ENCODE measurements around the gene USP28. TPM values are rescaled to one million over a fixed set of nuclear protein-coding genes. Genes with fewer than 3 reads are reported as not detected.
A peak's percentile ranks its signal among the peaks of the same experiment; 100 is the strongest.

Gene USP28
- total RNA-seq, 1 donor from 2014 or later: 12.3 TPM

- TF ChIP-seq, protein P1, sequence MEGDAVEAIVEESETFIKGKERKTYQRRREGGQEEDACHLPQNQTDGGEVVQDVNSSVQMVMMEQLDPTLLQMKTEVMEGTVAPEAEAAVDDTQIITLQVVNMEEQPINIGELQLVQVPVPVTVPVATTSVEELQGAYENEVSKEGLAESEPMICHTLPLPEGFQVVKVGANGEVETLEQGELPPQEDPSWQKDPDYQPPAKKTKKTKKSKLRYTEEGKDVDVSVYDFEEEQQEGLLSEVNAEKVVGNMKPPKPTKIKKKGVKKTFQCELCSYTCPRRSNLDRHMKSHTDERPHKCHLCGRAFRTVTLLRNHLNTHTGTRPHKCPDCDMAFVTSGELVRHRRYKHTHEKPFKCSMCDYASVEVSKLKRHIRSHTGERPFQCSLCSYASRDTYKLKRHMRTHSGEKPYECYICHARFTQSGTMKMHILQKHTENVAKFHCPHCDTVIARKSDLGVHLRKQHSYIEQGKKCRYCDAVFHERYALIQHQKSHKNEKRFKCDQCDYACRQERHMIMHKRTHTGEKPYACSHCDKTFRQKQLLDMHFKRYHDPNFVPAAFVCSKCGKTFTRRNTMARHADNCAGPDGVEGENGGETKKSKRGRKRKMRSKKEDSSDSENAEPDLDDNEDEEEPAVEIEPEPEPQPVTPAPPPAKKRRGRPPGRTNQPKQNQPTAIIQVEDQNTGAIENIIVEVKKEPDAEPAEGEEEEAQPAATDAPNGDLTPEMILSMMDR (IDR thresholded peaks at IDR 0.05): no peak
- TF ChIP-seq POLR2A (IDR thresholded peaks at IDR 0.05): no peak
- TF ChIP-seq POLR2AphosphoS5 (IDR thresholded peaks at IDR 0.05; ENCODE audit: insufficient read depth in 1 of 2, low read depth in 1 of 2): no peak
- Histone ChIP-seq H3K27ac (no peak overlapping the region), H3K4me3 (no peak overlapping the region), H3K9me3 (no peaks in the 10 kb centered on the region), H3K36me3 (no peaks in the 10 kb centered on the region), H3K27me3 (no peaks in the 10 kb centered on the region), H3K4me1 (no peaks in the 10 kb centered on the region)
- intact Hi-C loops (cut with DNase I): no loop called here
- DNase-seq (ENCODE audit: extremely low spot score in 2 of 2): no peak
Measured at GRCh38 chr11:113901141-113901540, 25.8 kb upstream of the USP28 start.

DNA sequence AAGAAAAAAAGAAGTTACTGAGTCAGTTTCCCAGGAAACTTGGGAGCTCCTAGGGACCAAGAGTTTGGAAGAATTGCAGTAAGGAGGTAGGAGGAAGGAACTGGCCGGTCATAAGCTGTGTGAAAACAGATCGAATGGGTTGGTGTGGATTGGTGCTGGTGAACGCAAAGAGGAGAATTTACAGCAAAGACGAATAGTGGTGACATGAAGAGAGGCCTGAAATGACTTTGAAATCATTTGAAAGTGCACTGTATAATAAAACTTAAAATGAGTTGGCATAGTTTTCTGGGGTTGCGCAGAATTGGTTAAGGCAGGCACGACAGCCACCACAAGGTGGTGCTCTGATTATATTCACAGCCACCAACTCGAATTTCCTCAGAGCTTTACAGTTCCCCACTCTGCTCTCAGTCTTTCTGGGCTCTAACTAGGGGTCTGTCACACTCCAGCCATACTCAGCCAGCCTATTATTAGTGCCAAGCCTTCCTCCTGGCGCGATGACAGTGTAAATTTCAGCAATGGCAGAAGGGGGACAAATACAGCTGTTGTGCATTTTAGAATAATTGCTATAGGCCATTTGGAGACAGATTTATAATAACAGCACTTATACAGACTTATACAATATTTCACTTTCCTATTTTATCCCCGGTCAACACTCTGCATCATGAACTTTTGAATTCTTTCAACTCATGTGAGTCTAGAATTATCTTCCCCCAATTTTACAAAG is 20.9 kb upstream of the USP28 start:
- Histone ChIP-seq H3K36me3 (no peaks in the 10 kb centered on the region), H3K4me1 (no peaks in the 10 kb centered on the region), H3K9me3 (no peaks in the 10 kb centered on the region), H3K27me3 (no peaks in the 10 kb centered on the region), H3K4me3 (no peak overlapping the region), H3K27ac (no peak overlapping the region)
- TF ChIP-seq POLR2AphosphoS5 (IDR thresholded peaks at IDR 0.05; ENCODE audit: insufficient read depth in 1 of 2, low read depth in 1 of 2) (no peak), POLR2A (IDR thresholded peaks at IDR 0.05) (no peak)
- TF ChIP-seq, protein P1 (IDR thresholded peaks at IDR 0.05): peak; percentile 19 to 57 (median 52)
- intact Hi-C loops (cut with DNase I): loop anchor here (5.0 kb wide), 1 partner anchor 371 kb away; no protein-coding TSS in a partner anchor
- no peak for DNase-seq (ENCODE audit: extremely low spot score in 2 of 2)

- Histone ChIP-seq H3K27me3 (no peaks in the 10 kb centered on the region), H3K4me3 (no peak overlapping the region), H3K36me3 (no peaks in the 10 kb centered on the region), H3K9me3 (no peaks in the 10 kb centered on the region), H3K4me1 (no peaks in the 10 kb centered on the region), H3K27ac (no peak overlapping the region)
- no peak for DNase-seq (ENCODE audit: extremely low spot score in 2 of 2)
- intact Hi-C loops (cut with DNase I): loop anchor here (5.0 kb wide), 1 partner anchor 372 kb away; no protein-coding TSS in a partner anchor
- TF ChIP-seq POLR2AphosphoS5 (IDR thresholded peaks at IDR 0.05; ENCODE audit: insufficient read depth in 1 of 2, low read depth in 1 of 2) (no peak), POLR2A (IDR thresholded peaks at IDR 0.05) (no peak)
- TF ChIP-seq, protein P1 (IDR thresholded peaks at IDR 0.05): no peak
Measured at GRCh38 chr11:113895367-113896155, 20.2 kb upstream of the USP28 start.

DNA sequence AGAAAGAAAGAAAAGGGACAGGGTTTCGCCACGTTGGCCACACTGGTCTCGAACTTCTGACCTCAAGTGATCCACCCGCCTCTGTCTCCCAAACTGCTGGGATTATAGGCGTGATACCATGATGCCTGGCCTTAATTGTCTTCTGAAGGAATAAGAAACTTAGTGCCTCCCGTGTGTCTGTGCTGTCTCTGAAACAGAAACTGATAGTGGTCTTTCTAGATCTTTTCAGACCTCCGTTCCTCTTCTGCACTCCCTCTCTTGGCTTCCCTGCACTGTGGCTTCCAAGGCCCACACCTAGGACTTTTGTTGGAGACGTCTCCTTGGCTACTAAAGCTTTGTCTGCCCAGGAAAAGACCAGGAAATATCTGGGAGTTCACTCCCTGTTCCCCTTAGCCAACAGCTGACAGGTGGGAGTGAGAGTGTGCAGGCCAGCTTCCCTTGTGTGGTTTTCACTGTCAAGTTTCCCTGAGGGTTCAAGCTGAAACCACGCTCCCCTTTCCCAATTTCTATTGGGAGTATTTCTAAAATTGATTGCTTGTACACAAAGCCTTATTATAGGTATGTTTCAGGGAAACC is 19.1 kb upstream of the USP28 start:
- TF ChIP-seq POLR2AphosphoS5 (IDR thresholded peaks at IDR 0.05; ENCODE audit: insufficient read depth in 1 of 2, low read depth in 1 of 2): no peak
- TF ChIP-seq, protein P1 (IDR thresholded peaks at IDR 0.05): no peak
- TF ChIP-seq POLR2A (IDR thresholded peaks at IDR 0.05): no peak
- Histone ChIP-seq H3K27me3 (no peaks in the 10 kb centered on the region), H3K4me1 (no peaks in the 10 kb centered on the region), H3K36me3 (no peaks in the 10 kb centered on the region), H3K4me3 (no peak overlapping the region), H3K27ac (no peak overlapping the region), H3K9me3 (no peaks in the 10 kb centered on the region)
- intact Hi-C loops (cut with DNase I): no loop called here
- no peak for DNase-seq (ENCODE audit: extremely low spot score in 2 of 2)

Data from vagina (tissue), 2 donors.